HEK293 (cell line): Measurements from ENCODE around the gene TLE6.

Source experiments
- ATF2 ChIP-seq: fragments of 450-650 bp; formaldehyde crosslinking; IDR thresholded peaks from 2 replicates; pipeline ENCODE4 v1.5.1; 2016; ENCODE audit warnings: missing biosample characterization, missing genetic modification characterization, low read depth
- CTCF ChIP-seq: fragments of 450-650 bp; formaldehyde crosslinking; IDR thresholded peaks from 2 replicates; pipeline ENCODE4 v1.5.1; 2016; ENCODE audit warnings: missing biosample characterization, missing genetic modification characterization
- KLF16 ChIP-seq: fragments of 450-650 bp; formaldehyde crosslinking; IDR thresholded peaks from 2 replicates; pipeline ENCODE4 v1.5.1; 2017; ENCODE audit warnings: missing biosample characterization, missing genetic modification characterization
- PBX3 ChIP-seq: sonication (generic); formaldehyde crosslinking; IDR thresholded peaks from 2 replicates; pipeline ENCODE4 v1.8.1; 2022; ENCODE audit warnings: mild to moderate bottlenecking, moderate library complexity, missing genetic modification reagents
- ZFP41 ChIP-seq: fragments of 450-650 bp; formaldehyde crosslinking; IDR thresholded peaks from 2 replicates; pipeline ENCODE4 v1.5.1; 2016; ENCODE audit warnings: missing biosample characterization, missing genetic modification characterization, borderline replicate concordance
- ZNF10 ChIP-seq: fragments of 450-650 bp; formaldehyde crosslinking; IDR thresholded peaks from 2 replicates; pipeline ENCODE4 v1.5.1; 2017; ENCODE audit warnings: missing biosample characterization, missing genetic modification characterization
- ZNF121 ChIP-seq: fragments of 450-650 bp; formaldehyde crosslinking; IDR thresholded peaks from 2 replicates; pipeline ENCODE4 v1.5.1; 2016; ENCODE audit warnings: missing biosample characterization, missing genetic modification characterization
- ZNF132 ChIP-seq: fragments of 450-650 bp; formaldehyde crosslinking; IDR thresholded peaks from 2 replicates; pipeline ENCODE4 v1.5.1; 2017; ENCODE audit warnings: missing biosample characterization, missing genetic modification characterization, borderline replicate concordance
- ZNF157 ChIP-seq: fragments of 450-650 bp; formaldehyde crosslinking; IDR thresholded peaks from 2 replicates; pipeline ENCODE4 v1.5.1; 2016; ENCODE audit warnings: missing biosample characterization, missing genetic modification characterization
- ZNF16 ChIP-seq: fragments of 450-650 bp; formaldehyde crosslinking; IDR thresholded peaks from 2 replicates; pipeline ENCODE4 v1.5.1; 2016; ENCODE audit warnings: low read depth, missing biosample characterization, missing genetic modification characterization
- ZNF175 ChIP-seq: fragments of 450-650 bp; formaldehyde crosslinking; IDR thresholded peaks from 2 replicates; pipeline ENCODE4 v1.5.1; 2016; ENCODE audit warnings: missing biosample characterization, missing genetic modification characterization
- ZNF837 ChIP-seq: fragments of 450-650 bp; formaldehyde crosslinking; IDR thresholded peaks from 2 replicates; pipeline ENCODE4 v1.5.1; 2016; ENCODE audit warnings: missing biosample characterization, missing genetic modification characterization

- TF ChIP-seq ATF2 (tag by site-specific recombination): no peak
- TF ChIP-seq ZNF132 (tag by site-specific recombination): no peak
- TF ChIP-seq CTCF: no peak
- TF ChIP-seq ZNF157 (tag by site-specific recombination): no peak
- TF ChIP-seq ZNF16 (tag by site-specific recombination): no peak
- peak; percentile 92 for TF ChIP-seq ZNF121
- no peak for TF ChIP-seq ZFP41 (tag by site-specific recombination)
- TF ChIP-seq ZNF837: no peak
- TF ChIP-seq ZNF175 (tag by site-specific recombination): no peak
- no peak for TF ChIP-seq PBX3 (CRISPR knock-in tag)
- no peak for TF ChIP-seq ZNF10 (tag by site-specific recombination)
- no peak for TF ChIP-seq KLF16 (tag by site-specific recombination)
These were observed 14.2 kb upstream of the TLE6 start for GRCh38 chr19:2963122-2963521.
